Activated CD4-positive, alpha-beta T cell treated with anti-CD3 and anti-CD28 coated beads for 1 hour (primary cell): ENCODE measurements around the gene YTHDC2.
"Not testable (repeated sequence)": the region's sequence is repeated elsewhere in the genome, so short reads cannot be mapped to it uniquely, and the experiment has no call there.

ENCODE experiments used
- DNase-seq: peaks from one replicate; pipeline ENCODE4 v3.0.0-alpha.2; 2020

YTHDC2 gene

GRCh38 chr5:113520899-113521298, 7.4 kb downstream of the YTHDC2 start:
- DNase-seq: no peak

- no peak for DNase-seq
These were observed 9.7 kb downstream of the YTHDC2 start for GRCh38 chr5:113523168-113523567.

- DNase-seq: no peak
These were observed 11.4 kb downstream of the YTHDC2 start for GRCh38 chr5:113524927-113525326.

GRCh38 chr5:113526421-113526820, 12.9 kb downstream of the YTHDC2 start:
- no peak for DNase-seq

GRCh38 chr5:113527746-113528145, 14.3 kb downstream of the YTHDC2 start:
- DNase-seq: no peak

GRCh38 chr5:113531481-113532159, 18.1 kb downstream of the YTHDC2 start:
- no peak for DNase-seq

GRCh38 chr5:113538313-113538712, 24.8 kb downstream of the YTHDC2 start:
- DNase-seq: no peak

GRCh38 chr5:113546703-113547183, 33.2 kb downstream of the YTHDC2 start:
- DNase-seq: no peak

- no peak for DNase-seq
These were observed 34.9 kb downstream of the YTHDC2 start for GRCh38 chr5:113548396-113548795.

- no peak for DNase-seq
These were observed 38.6 kb downstream of the YTHDC2 start for GRCh38 chr5:113552137-113552536.

GRCh38 chr5:113552620-113553019, 39.1 kb downstream of the YTHDC2 start:
- no peak for DNase-seq

- DNase-seq: no peak
These were observed 49.4 kb downstream of the YTHDC2 start for GRCh38 chr5:113562828-113563400.

GRCh38 chr5:113569396-113569795, 55.9 kb downstream of the YTHDC2 start:
- DNase-seq: no peak

- DNase-seq: no peak
These were observed 59.2 kb downstream of the YTHDC2 start for GRCh38 chr5:113572716-113573115.

GRCh38 chr5:113574417-113574816, 60.9 kb downstream of the YTHDC2 start:
- no peak for DNase-seq

- DNase-seq: no peak
These were observed 61.6 kb downstream of the YTHDC2 start for GRCh38 chr5:113575074-113575473.

GRCh38 chr5:113578091-113578490, 64.6 kb downstream of the YTHDC2 start:
- no peak for DNase-seq

- DNase-seq: no peak
These were observed 67.9 kb downstream of the YTHDC2 start for GRCh38 chr5:113581388-113581787.

GRCh38 chr5:113598150-113598549, 84.7 kb downstream of the YTHDC2 start:
- no peak for DNase-seq

- DNase-seq: no peak
These were observed 85.4 kb downstream of the YTHDC2 start for GRCh38 chr5:113598926-113599325.

GRCh38 chr5:113600255-113600905, 86.9 kb downstream of the YTHDC2 start:
- no peak for DNase-seq

GRCh38 chr5:113601423-113601822, 87.9 kb downstream of the YTHDC2 start:
- DNase-seq: no peak

GRCh38 chr5:113603246-113603645, 89.8 kb downstream of the YTHDC2 start:
- DNase-seq: not testable (repeated sequence)
